Ureter (tissue), 1 donor: ENCODE data around the gene SLC15A4. TPM values are rescaled to one million over a fixed set of nuclear protein-coding genes. Genes with fewer than 3 reads are reported as not detected.

Source experiments
- DNase-seq: peaks from one replicate; pipeline ENCODE4 v3.0.0-alpha.2; 2020; ENCODE audit warnings: low spot score
- total RNA-seq: library from RNA; stranded (reverse); gene quantifications from one replicate; pipeline ENCODE4 v1.2.4, GENCODE V29; 2023
- donor health status: DM: yes; HTN: yes; CAD: no.

SLC15A4 gene
- total RNA-seq, 1 donor from 2014 or later, result 27.6 TPM

- DNase-seq, result no peak
These were observed 28.9 kb downstream of the SLC15A4 start for GRCh38 chr12:128794661-128795529.

DNA sequence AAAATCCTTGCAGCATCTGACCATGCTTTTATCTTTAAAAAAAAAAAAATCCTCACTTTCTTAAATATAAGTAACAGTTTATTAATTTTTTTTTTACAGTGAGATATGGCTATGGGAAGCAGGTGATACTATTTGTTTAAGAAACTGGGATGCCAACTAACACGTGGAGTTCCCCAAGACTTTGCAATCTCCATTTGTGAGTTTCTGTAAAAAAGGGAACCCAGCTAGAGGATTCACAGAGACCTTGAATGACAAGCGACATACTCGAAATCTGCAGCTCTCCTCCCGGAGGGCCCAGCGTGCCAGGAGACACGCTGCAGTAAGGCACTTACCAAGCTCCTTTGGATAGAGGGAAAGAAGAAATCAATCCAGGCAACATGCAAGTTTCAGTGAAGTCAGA is 30.1 kb downstream of the SLC15A4 start:
- DNase-seq, result no peak

- DNase-seq, result no peak
These were observed 30.9 kb downstream of the SLC15A4 start for GRCh38 chr12:128792881-128793280.

- DNase-seq, result no peak
These were observed 31.4 kb downstream of the SLC15A4 start for GRCh38 chr12:128792398-128792797.

DNA sequence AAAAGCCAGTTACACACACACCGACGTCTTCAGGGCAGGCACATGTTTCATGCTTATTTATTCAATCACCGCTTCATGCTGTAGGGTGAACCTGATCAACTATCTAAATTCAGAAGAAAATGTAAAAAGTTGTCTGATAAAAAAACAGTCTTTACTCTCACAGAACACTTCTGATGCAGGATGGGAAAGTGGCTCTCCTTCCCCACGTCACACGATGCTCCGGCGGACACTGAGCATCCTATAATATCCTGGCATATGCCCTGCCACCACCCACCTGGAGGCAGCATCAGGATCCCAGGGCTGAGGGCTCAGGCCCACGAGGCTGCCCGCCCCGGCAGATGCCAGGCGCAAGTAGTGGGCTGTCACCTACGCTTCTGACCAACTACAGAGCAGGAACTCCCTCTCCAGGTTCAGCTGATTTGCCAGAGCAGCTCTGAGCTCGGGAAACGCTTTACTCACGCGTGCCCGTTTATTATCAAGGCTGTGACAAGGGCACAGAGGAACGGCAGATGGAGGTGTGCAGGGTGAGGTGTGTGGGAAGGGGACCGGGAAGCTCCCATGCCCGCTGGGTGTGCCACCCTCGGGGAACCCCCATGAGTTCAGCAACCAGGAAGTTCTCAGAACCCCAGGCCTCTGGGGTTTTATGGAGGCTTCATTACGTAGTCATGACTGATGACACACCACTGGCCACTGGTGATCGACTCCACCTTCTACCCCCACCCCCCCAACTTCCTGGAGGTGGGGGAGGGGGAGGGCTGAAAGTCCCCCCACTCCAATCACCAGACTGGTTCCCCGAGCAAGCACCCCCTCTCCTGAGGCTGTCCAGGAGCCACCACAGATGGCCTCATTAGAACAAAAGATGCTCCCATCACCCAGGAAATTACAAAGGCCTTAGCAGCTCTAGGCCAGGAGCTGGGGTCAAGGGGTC is 32.1 kb downstream of the SLC15A4 start:
- no peak for DNase-seq

DNA sequence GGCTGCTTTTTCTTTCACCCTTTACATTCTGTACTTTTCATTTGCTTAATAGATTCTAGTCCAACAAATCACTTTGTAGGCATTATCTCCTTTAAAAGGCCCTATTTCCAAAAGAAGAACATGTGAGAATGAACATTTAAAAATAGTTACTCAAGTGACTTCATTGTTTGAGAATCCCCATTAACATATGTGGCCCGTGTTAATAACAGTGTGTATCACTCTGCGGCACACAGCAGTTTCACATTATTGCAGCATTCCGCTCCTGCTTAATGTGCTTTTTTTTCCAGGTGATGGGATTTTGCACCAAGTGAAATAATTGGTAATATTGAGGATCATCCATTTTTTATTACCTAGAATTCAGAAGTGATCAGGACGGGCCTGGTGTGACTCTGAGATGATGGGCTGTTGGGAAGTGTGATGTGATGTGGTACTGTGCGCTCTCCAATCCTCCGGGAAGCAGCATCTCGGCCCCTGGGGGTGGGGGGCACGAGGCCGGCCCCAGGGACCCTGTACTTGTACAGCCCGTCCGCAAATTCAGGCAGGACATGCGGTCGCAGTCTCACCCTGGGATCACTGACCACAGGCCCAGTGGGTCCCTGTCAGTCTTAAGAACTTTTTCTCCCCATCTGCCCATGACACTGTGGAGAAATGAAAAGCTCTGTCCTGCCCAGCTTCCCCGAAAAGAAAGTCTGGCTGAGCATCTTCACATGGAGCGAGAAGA is 32.9 kb downstream of the SLC15A4 start:
- no peak for DNase-seq

DNA sequence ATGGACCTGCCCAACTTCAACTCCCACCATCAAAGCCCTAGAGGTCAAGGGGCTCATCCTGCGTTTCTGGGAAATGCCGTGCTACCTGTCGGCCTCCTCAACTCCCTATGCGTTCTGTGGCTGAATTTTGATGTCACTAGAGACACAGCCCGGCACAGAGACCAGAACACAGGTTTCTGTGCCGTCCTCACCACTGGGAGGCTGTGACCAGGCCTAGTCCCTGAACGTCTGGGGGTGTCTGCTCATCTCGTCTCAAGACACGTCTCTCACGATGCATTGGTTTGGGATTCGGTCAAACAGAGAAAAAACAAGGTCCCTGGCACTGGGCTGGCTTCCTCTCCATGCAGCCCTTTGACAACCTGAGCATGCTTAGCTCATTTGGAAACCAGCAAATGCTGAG is 33.5 kb downstream of the SLC15A4 start:
- no peak for DNase-seq

- no peak for DNase-seq
These were observed 34.3 kb downstream of the SLC15A4 start for GRCh38 chr12:128789356-128789929.

- no peak for DNase-seq
These were observed 35.9 kb downstream of the SLC15A4 start for GRCh38 chr12:128787827-128788226.

GRCh38 chr12:128786741-128787391 is 36.9 kb downstream of the SLC15A4 start:
- DNase-seq, result no peak

- no peak for DNase-seq
These were observed 39.6 kb downstream of the SLC15A4 start for GRCh38 chr12:128784030-128784760.

- no peak for DNase-seq
These were observed 40.6 kb downstream of the SLC15A4 start for GRCh38 chr12:128783129-128783574.

DNA sequence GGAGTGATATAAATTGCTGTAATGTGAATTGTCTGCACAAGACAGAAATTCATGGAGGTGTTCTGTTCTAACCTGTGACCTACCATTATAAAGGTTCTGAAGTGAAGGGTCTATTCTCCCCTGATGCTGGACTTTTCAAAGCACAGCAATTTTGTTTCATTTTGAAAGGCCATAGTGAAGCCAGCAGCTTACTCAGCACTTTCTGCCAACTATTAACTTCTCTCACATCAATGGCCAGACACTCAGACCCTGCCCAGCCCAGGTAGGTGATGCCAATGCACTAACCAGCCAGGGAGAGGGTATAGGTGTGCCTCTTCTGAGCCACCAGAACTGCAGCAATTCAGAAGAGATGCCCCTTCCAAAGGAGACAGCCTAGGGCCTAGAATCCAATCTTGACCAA is 43.9 kb downstream of the SLC15A4 start:
- no peak for DNase-seq

GRCh38 chr12:128772249-128772648 is 51.5 kb downstream of the SLC15A4 start:
- no peak for DNase-seq

DNA sequence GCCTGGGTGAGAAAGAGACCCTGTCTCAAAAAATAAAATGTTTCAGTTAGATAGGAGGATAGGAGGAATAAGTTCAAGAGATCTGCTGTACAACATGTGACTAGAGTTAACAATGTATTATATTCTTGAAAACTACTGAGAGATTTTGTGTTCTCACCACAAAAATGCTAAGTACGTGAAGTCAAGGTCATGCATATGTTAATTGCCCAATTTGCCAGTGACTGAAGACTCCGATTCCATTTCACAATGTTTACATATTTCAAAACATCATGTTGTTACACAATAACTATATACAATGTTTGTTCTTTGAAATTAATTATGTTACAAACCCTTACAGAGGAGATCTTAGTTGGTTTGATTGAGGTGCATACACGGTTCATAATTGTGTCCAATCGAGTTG is 52.1 kb downstream of the SLC15A4 start:
- no peak for DNase-seq

DNA sequence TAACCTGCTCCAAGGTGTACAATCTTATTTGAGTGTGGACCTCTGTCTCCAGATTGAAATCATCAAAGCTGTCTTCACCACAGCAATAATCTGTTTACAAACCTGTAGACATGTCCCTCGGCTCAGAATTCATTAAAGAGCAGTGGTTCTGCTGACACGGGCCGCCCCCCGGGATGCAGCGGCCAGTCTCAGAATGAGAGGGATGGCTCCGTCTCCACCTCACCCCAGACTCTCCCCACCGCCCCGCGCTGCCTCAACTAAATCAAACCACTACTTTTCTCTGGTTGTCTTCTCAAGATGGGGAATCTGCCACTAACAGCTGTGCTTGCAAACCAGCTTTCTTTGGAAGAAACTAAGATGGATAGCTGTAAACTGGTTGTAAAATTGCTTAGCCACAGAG is 56.2 kb downstream of the SLC15A4 start:
- no peak for DNase-seq

- no peak for DNase-seq
These were observed 56.8 kb downstream of the SLC15A4 start for GRCh38 chr12:128766738-128767501.

GRCh38 chr12:128763395-128763794 is 60.4 kb downstream of the SLC15A4 start:
- DNase-seq, result no peak

DNA sequence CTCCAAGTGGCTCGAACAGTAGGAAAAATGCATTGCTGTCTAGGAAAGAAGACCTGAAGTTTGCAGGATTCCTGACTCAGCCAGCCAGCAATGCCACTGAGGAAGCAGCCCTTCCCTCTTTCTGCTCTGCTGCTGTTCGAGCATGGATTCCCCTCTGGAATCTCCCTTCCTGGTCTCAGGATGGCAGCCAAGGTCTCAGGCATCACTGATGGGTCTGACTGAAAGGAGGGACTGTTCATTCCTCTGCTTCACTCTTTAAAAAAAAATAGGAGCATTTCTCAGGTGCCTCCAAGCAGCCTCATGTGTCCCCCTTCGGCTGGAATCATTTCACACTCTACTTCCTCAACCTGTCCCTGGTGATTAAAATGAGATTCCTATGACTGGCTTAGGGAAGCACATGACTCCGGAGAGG is 62.4 kb downstream of the SLC15A4 start:
- no peak for DNase-seq

GRCh38 chr12:128755566-128755965 is 68.2 kb downstream of the SLC15A4 start:
- no peak for DNase-seq
